BJ (cell line): ENCODE results near the gene CASKIN1. TPM values are rescaled to one million over a fixed set of nuclear protein-coding genes. Genes with fewer than 3 reads are reported as not detected.
"Not testable (repeated sequence)": the region's sequence is repeated elsewhere in the genome, so short reads cannot be mapped to it uniquely, and the experiment has no call there.

ENCODE experiments used
- CTCF ChIA-PET: fragments of 350-600 bp; formaldehyde crosslinking; extraction: SDS; loops from one replicate; lab custom pipeline; 2021; ENCODE audit warnings: antibody characterized with exemption, inconsistent platforms; lab: Yijun Ruan, JAX
- POLR2A ChIA-PET: fragments of 300-600 bp; sonication (Branson Sonifier 250); formaldehyde crosslinking; extraction: SDS; loops from one replicate; lab custom pipeline; 2021; ENCODE audit warnings: antibody characterized with exemption; lab: Charles Lee
- DNase-seq: peaks from one replicate; pipeline ENCODE4 v3.0.0-alpha.2; 2011; ENCODE audit warnings: low read depth
- H3K27me3 ChIP-seq: 2 replicates; pipeline ENCODE4 v1.6.0; 2011; ENCODE audit warnings: low read length; ENCODE audit not compliant: control insufficient read depth, insufficient read depth
- H3K36me3 ChIP-seq: 2 replicates; pipeline ENCODE4 v1.5.1; 2011; ENCODE audit warnings: low read length; ENCODE audit not compliant: control insufficient read depth, insufficient read depth
- H3K4me3 ChIP-seq: 2 replicates; pipeline ENCODE4 v1.5.1; 2011; ENCODE audit warnings: low read depth, mild to moderate bottlenecking, control low read depth, low read length
- polyA plus RNA-seq: library from polyadenylated mRNA; depleted of rRNA; stranded (reverse); fragments of >200 nt; gene quantifications from 2 replicates; pipeline ENCODE4 v1.2.3, GENCODE V29; 2011
- TF ChIP-seq, protein P1 (sequence below): IDR thresholded peaks from 2 replicates; pipeline ENCODE4 v1.5.1; 2011; ENCODE audit warnings: low read depth, mild to moderate bottlenecking, control low read depth, inconsistent platforms, low read length, moderate library complexity; ENCODE audit not compliant: insufficient read depth

The CASKIN1 gene
- polyA plus RNA-seq, 1 experiment = 0.01 TPM

DNA sequence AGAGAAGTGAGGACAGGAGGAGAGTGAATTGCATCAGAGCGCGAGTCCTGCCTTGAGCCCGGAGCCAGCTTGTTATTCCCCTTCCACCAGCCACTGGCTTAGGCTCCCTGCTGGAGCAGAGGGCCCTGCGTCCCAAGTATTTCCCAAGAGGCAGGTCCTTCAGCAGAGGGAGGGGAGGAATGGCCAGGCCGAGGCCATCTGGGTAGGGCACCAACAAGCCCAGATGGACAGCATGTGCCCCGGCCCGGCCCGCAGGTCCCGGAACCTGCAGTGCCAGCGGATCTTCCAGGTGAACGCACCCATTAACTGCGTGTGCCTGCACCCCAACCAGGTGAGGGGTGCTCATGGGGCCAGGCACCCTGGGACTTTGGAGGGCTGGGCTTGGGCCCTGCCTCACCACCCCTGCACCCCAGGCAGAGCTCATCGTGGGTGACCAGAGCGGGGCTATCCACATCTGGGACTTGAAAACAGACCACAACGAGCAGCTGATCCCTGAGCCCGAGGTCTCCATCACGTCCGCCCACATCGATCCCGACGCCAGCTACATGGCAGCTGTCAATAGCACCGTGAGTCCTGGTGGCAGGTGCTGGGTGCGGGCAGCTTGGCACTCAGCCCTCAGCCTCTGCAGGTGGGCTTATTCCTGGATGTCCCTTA, 10.5 kb upstream of the CASKIN1 start:
- CTCF ChIA-PET = no interaction called here

DNA sequence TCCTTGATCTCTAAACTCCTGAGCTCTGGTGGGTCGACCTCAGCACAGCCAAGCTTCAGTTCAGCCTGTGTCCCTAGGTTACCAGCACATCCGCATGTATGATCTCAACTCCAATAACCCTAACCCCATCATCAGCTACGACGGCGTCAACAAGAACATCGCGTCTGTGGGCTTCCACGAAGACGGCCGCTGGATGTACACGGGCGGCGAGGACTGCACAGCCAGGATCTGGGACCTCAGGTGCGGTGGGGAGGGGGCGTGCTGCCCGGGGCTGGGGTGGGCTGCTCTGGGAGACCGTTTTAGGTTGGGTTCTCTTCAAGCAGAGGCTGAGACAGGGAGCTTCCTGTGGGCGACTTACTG, 10.0 kb upstream of the CASKIN1 start:
- no peak for DNase-seq
- Histone ChIP-seq H3K36me3 (peaks cover 16% of the 10 kb centered on the region), H3K27me3 (no peaks in the 10 kb centered on the region), H3K4me3 (peak overlapping the region; percentile 96)
- ChIA-PET POLR2A (interaction anchor here (1.4 kb wide), 1 partner anchor 8 kb away, joined by 4 read pairs; the partner anchor contains the start of gene PGP), CTCF (no interaction called here)
- TF ChIP-seq, protein P1, sequence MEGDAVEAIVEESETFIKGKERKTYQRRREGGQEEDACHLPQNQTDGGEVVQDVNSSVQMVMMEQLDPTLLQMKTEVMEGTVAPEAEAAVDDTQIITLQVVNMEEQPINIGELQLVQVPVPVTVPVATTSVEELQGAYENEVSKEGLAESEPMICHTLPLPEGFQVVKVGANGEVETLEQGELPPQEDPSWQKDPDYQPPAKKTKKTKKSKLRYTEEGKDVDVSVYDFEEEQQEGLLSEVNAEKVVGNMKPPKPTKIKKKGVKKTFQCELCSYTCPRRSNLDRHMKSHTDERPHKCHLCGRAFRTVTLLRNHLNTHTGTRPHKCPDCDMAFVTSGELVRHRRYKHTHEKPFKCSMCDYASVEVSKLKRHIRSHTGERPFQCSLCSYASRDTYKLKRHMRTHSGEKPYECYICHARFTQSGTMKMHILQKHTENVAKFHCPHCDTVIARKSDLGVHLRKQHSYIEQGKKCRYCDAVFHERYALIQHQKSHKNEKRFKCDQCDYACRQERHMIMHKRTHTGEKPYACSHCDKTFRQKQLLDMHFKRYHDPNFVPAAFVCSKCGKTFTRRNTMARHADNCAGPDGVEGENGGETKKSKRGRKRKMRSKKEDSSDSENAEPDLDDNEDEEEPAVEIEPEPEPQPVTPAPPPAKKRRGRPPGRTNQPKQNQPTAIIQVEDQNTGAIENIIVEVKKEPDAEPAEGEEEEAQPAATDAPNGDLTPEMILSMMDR = no peak

More for the DNA sequence above, 10.5 kb upstream of the CASKIN1 start:
- H3K4me3 ChIP-seq = no peak overlapping the region
- H3K27me3 ChIP-seq = no peaks in the 10 kb centered on the region
- POLR2A ChIA-PET = interaction anchor here (1.4 kb wide), 1 partner anchor 7 kb away, joined by 4 read pairs; the partner anchor contains the start of gene PGP
- no peak for DNase-seq
- TF ChIP-seq, protein P1 = no peak
- H3K36me3 ChIP-seq = peaks cover 16% of the 10 kb centered on the region

DNA sequence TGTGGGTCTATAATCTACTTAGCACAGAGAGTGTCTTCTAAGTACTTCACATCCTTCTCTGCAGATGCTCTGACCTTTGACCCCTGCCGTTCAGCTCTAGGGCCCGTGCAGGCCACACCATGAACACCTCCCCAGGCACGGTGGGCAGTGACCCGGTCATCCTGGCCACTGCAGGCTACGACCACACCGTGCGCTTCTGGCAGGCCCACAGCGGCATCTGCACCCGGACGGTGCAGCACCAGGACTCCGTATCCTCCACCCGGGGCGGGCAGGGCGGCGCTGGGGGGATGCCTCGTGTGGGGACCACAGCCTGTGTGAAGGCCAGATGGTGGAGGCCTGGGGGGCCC, 9.5 kb upstream of the CASKIN1 start:
- Histone ChIP-seq H3K4me3 (peak overlapping the region; percentile 96), H3K27me3 (no peaks in the 10 kb centered on the region), H3K36me3 (peaks cover 16% of the 10 kb centered on the region)
- TF ChIP-seq, protein P1 = no peak
- DNase-seq = no peak
- CTCF ChIA-PET = no interaction called here
- POLR2A ChIA-PET = interaction anchor here (1.4 kb wide), 1 partner anchor 8 kb away, joined by 4 read pairs; the partner anchor contains the start of gene PGP

DNA sequence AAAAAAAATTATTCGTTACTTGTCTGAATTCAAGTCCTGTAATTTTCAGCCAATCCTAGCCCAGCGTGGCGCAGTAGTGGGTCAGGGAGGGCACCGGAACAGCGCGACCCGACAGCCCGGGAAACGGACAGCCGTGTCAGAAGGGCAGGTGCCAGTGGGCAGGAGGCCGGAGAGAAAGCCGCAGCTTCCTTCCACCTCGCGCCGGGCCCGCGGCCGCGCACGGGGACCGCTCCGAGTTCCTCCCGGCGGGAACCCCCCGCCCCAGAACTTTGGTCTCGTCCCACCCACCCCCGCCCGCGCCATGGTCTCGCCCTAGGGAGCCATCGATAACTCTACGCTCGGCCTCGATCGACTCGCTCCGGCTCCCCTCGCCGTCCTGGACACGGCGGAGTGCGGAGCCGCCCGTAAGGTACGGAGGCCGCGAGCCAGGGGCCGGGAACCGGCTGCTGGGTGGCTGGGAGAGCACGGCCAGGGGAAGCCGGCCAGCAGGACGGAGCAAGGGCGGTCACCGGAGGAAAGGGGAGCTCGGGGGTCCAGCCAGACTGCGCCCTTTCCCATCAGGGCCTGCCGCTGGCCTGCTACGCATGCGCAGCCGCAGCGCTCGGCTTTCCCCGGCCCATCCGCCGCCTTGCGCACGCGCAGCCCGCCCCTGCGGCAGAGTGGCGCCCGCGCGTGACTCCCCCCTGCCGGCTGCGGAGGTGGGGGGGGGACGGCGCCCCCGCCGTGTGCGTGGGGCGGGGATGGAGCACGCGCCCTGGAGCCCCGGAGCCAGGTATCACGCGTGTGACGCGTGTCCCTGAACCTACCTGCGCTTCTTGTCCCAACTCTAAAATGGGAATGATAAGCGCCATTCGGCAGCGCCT, 8.9 kb upstream of the CASKIN1 start, which contains the start of gene MLST8:
Gene MLST8 (plus strand): TSS at position 351 of the 863 bp plus-strand sequence. CDS start 632 bp downstream, outside the sequence.
- TF ChIP-seq, protein P1 = 0 out of 2 replicates have a peak, but pooled peaks have one; percentile 2
- ChIA-PET POLR2A (interaction anchor here (1.4 kb wide), 1 partner anchor 9 kb away, joined by 4 read pairs; the partner anchor contains the start of gene PGP), CTCF (no interaction called here)
- H3K27me3 ChIP-seq = no peaks in the 10 kb centered on the region
- DNase-seq = peak; percentile 24
- peak within 1 kb of the TSS; percentile 96 for H3K4me3 ChIP-seq
- peaks cover 16% of the 10 kb centered on the region for H3K36me3 ChIP-seq

DNA sequence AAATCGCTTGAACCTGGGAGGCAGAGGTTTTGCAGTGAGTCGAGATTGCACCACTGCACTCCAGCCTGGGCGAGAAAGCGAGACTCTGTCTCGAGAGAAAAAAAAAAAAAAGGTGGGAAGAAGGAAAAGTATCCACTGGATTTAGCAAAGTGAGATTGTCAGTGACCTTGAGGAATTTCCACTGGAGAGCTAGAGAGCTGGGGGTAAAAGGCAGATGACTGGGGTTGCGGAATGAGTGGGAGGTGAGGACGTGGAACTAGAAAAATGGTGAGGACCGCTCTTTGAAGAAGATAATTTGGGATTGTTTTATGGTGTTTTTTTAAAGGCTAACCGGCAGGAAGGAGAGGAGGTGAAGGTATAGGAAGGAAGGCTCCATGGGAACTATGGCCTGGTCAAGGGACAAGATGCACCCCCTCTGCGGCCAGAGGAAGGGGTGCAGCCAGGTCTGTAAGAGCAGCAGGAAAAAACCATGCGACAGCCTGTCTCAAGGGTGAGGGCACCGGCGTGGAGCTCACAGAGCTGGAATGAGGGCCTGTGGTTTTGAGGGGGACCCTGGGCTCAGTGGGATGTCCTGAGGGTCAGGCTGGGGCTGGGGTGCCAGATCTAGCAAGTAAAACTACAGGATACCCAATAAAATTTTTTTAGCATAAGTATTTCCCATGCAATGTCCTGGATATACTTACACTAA, 8.2 kb upstream of the CASKIN1 start:
- POLR2A ChIA-PET = no interaction called here
- H3K36me3 ChIP-seq = peaks cover 11% of the 10 kb centered on the region
- peak overlapping the region; percentile 96 for H3K4me3 ChIP-seq
- DNase-seq = no peak
- TF ChIP-seq, protein P1 = no peak
- H3K27me3 ChIP-seq = peaks cover 3% of the 10 kb centered on the region; the same call in 1 of the 2 replicates
- CTCF ChIA-PET = interaction anchor here (0.6 kb wide), 1 partner anchor 47 kb away, joined by 3 read pairs; the partner anchor contains the start of gene ECI1

DNA sequence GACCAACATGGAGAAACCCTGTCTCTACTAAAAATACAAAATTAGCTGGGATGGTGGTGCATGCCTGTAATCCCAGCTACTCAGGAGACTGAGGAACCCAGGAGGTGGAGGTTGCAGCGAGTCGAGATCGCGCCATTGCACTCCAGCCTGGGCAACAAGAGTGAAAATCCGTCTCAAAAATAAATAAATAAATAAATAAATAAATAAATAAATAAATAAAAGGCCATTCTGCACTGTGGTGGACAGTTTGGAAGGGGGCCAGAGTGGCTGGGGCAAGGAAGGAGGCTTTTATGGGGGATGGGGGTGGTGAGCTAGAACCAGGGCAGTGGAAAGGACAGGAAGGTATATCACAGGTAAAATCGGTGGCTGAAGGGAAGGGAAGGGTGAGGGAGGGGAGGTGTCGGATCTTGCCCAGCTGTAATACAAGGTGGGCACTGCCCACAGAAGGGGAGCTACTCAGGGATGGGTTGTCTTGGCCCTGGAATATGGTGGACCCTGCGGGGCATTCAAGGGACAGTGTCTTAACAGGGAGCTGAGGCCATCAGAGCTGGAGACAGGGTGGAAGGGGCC, 6.8 kb upstream of the CASKIN1 start:
- POLR2A ChIA-PET, CTCF ChIA-PET, H3K27me3 ChIP-seq, H3K4me3 ChIP-seq, H3K36me3 ChIP-seq, DNase-seq: not testable (repeated sequence)
